Lower lobe of right lung (tissue), 2 donors: ENCODE measurements around the gene OR1F1. TPM values are rescaled to one million over a fixed set of nuclear protein-coding genes. Genes with fewer than 3 reads are reported as not detected.
A peak's percentile ranks its signal among the peaks of the same experiment; 100 is the strongest.

Source experiments
- ATAC-seq, 2 donors: fragments of 200-7000 bp; cut with Tn5 transposase; one replicate each; pipeline ENCODE4 v1.9.1; 2020 to 2022; ENCODE audit warnings: mild to moderate bottlenecking in 2 of 2, moderate library complexity in 2 of 2
- DNase-seq: peaks from one replicate; pipeline ENCODE4 v3.0.0-alpha.2; 2020
- H3K27ac ChIP-seq: fragments of 200-600 bp; one replicate; pipeline ENCODE4 v1.8.0; 2022
- H3K27me3 ChIP-seq: fragments of 200-600 bp; one replicate; pipeline ENCODE4 v1.8.0; 2022; ENCODE audit warnings: low read depth
- H3K36me3 ChIP-seq: fragments of 200-600 bp; one replicate; pipeline ENCODE4 v1.8.0; 2022; ENCODE audit warnings: mild to moderate bottlenecking
- H3K4me1 ChIP-seq: fragments of 200-600 bp; one replicate; pipeline ENCODE4 v1.8.0; 2022
- H3K4me3 ChIP-seq: fragments of 200-600 bp; one replicate; pipeline ENCODE4 v1.8.0; 2022; ENCODE audit warnings: mild to moderate bottlenecking
- H3K9me3 ChIP-seq: fragments of 200-600 bp; one replicate; pipeline ENCODE4 v1.8.0; 2022
- CTCF ChIP-seq: fragments of 200-600 bp; IDR thresholded peaks from one replicate; pipeline ENCODE4 v1.8.0; 2022; ENCODE audit warnings: antibody characterized with exemption, mild to moderate bottlenecking
- intact Hi-C: fragments of 100-400 bp; cut with DNase I; formaldehyde crosslinking; loops from one replicate; pipeline ENCODE4 v1.11.0; 2022
- total RNA-seq: library from RNA; stranded (reverse); fragmentation: NEBNext Ultra II Directional; extraction: Animal tissue kit (Norgen Biotek cat#: 25700); gene quantifications from one replicate; pipeline ENCODE4 v1.2.1, GENCODE V29; 2021
- donor health status: DM: no; HTN: yes; CAD: no; lungs with severe emphysema.

The OR1F1 gene
- total RNA-seq, 1 donor from 2014 or later, result not detected

- peak overlapping the region; percentile 23 for H3K4me3 ChIP-seq
- no peak for DNase-seq
- no peaks in the 10 kb centered on the region for H3K36me3 ChIP-seq
- intact Hi-C loops, result no loop called here
- H3K27me3 ChIP-seq, result peaks cover 100% of the 10 kb centered on the region
- no peak for ATAC-seq
- no peak overlapping the region for H3K27ac ChIP-seq
- TF ChIP-seq CTCF, result no peak
- peaks cover 19% of the 10 kb centered on the region for H3K4me1 ChIP-seq
- no peaks in the 10 kb centered on the region for H3K9me3 ChIP-seq
Observed at GRCh38 chr16:3188675-3188924, 596 bp downstream of the OR1F1 start.

DNA sequence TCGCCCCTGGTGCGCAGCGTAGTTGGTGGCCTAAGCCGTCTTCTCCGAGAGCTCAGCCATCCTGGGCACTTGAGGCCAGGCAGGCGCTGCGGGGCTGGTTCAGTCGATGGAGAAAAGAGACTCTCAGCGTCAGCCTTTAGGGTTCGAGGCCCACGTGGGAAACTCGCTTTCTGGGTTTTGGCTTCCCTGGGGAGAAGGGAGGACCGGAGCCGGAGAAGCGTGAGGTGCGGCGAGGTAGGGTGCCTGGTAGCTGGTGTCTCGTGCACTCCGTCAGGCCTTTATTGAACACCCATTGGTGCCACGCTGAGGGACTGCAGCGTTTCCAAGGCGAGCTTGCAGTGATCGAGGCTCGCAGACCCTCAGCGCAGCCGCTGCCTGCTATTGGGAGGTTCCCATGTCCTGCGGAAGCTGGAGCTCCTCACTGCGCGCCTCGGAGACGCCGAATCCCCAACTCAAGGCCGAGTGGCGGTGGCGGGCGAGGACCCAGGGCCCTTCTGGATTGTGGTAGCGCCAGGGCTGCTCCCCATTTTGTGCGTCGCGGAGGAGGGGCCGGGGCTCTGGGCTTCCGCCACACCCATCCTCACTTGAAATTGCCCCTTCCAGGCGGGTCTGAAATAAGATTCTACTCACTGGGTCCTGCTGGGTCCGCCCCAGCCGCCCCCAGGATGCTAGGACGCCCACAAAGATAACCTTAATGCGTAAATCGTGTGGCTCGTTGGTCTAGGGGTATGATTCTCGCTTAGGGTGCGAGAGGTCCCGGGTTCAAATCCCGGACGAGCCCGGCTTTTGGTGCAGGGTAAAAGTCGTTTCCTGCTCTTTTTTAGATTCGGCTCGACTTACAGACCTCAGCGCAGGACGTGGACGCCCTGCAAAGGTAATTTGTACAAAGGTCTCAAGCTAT is 1.2 kb downstream of the OR1F1 start:
- Histone ChIP-seq H3K4me3 (peak overlapping the region; percentile 23), H3K9me3 (no peaks in the 10 kb centered on the region), H3K27ac (no peak overlapping the region), H3K27me3 (peaks cover 100% of the 10 kb centered on the region), H3K4me1 (peaks cover 18% of the 10 kb centered on the region), H3K36me3 (no peaks in the 10 kb centered on the region)
- intact Hi-C loops, result no loop called here
- peak; percentile 21 to 34 for ATAC-seq
- TF ChIP-seq CTCF, result no peak
- DNase-seq, result no peak

DNA sequence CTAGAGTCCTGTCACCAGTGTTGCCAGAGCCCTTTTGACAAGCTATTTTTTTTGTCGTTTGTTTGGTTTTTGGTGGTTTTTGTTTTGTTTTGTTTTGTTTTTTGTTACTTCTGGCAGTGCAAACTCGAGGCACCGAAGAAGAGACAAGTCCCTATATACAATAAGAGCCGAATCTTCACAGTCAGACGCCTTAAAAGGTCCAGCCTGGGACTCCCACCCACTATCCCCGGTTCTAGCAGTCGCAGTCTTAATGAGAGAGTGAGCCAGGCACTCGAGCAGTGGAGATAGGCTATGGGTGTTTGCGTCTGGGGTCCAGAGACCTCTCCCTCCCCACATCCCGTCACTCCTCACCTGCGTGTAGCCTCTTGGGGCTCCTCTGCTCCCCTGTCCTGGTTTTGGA is 1.9 kb downstream of the OR1F1 start:
- peaks cover 99% of the 10 kb centered on the region for H3K27me3 ChIP-seq
- intact Hi-C loops, result no loop called here
- no peak overlapping the region for H3K4me3 ChIP-seq

GRCh38 chr16:3190949-3191353 is 2.9 kb downstream of the OR1F1 start:
- DNase-seq, result no peak
- Histone ChIP-seq H3K36me3 (no peaks in the 10 kb centered on the region), H3K27ac (no peak overlapping the region), H3K9me3 (no peaks in the 10 kb centered on the region), H3K27me3 (peaks cover 99% of the 10 kb centered on the region), H3K4me1 (peaks cover 18% of the 10 kb centered on the region), H3K4me3 (no peak overlapping the region)
- TF ChIP-seq CTCF, result no peak
- intact Hi-C loops, result no loop called here
- no peak for ATAC-seq

More for the DNA sequence above, 1.9 kb downstream of the OR1F1 start:
- DNase-seq, result no peak
- ATAC-seq, result no peak
- Histone ChIP-seq H3K9me3 (no peaks in the 10 kb centered on the region), H3K4me1 (peaks cover 18% of the 10 kb centered on the region), H3K27ac (no peak overlapping the region), H3K36me3 (no peaks in the 10 kb centered on the region)
- TF ChIP-seq CTCF, result no peak

- DNase-seq (no peak), ATAC-seq (no peak)
- H3K27ac ChIP-seq, result no peak overlapping the region
- intact Hi-C loops, result no loop called here
- H3K4me1 ChIP-seq, result peaks cover 18% of the 10 kb centered on the region
- H3K9me3 ChIP-seq, result no peaks in the 10 kb centered on the region
- TF ChIP-seq CTCF, result no peak
- no peak overlapping the region for H3K4me3 ChIP-seq
- no peaks in the 10 kb centered on the region for H3K36me3 ChIP-seq
- peaks cover 97% of the 10 kb centered on the region for H3K27me3 ChIP-seq
Observed at GRCh38 chr16:3192476-3193019, 4.5 kb downstream of the OR1F1 start.
